ENCODE results near the gene SRP19.
"Not testable (repeated sequence)": the region's sequence is repeated elsewhere in the genome, so short reads cannot be mapped to it uniquely, and the experiment has no call there.

Gene SRP19

GRCh38 chr5:112870966-112871365 lies 9.9 kb downstream of the SRP19 start:
- no peak for DNase-seq (ENCODE audit: low spot score)

DNA sequence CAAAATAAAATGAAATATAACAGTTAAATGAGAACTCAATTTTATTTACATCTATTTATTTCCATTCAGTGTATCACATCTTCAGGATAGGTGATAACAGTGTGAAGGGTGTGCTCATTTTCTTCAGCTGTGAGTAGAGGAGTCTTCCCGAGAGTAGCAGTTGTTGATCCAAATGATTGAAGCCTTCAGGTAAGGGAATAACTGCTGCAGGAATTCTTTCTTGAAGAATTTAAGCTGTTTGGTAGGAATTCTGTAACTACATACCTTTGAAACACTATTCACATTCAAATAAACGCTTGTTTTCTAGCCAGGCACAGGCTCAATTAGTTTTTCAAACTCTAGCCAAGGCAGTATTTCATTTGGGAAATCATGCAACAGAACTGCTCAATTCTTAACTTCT lies 15.3 kb downstream of the SRP19 start:
- no peak for DNase-seq (ENCODE audit: low spot score)

DNA sequence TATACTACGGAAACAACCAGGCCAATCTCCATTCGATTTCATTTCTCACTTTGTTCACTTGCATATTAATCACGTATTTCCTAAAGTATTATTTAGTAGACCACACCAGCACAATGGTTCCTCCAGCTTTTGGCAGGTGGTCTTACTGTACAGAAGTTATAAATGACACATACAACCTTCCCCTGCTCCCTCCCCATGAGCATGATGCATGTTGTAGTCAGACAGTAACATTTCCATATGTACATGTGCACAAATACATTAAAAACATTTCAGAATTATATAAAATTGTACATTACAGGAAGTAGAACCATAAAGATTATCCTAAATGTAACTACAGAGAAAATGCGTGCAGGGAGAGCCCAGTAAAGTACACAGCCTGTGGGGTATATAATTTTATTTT lies 17.0 kb downstream of the SRP19 start:
- no peak for DNase-seq (ENCODE audit: low spot score)

GRCh38 chr5:112878760-112879159 lies 17.7 kb downstream of the SRP19 start:
- DNase-seq (ENCODE audit: low spot score), result no peak

- no peak for DNase-seq (ENCODE audit: low spot score)
Observed at GRCh38 chr5:112880219-112880964, 19.3 kb downstream of the SRP19 start.

GRCh38 chr5:112883192-112883591 lies 22.1 kb downstream of the SRP19 start:
- DNase-seq (ENCODE audit: low spot score), result no peak

DNA sequence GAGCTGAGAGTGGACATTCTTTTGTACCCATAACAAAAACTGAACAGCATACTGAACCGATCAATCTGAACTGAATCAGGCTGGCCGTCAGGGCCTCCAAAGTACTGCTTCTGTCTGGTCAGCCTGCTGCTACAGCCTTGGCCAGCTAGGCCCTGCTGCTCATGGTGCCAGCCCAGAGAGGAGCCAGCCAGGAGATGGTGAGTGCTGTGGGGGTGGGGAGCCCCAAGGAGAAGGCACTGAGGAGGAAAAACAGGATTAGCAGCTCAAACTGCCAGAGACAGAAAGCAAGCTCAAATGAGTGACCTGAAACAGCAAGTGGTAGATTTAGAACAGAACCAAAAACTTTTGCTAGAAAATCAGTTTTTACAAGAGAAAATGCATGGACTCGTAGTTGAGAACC lies 23.9 kb downstream of the SRP19 start:
- peak; percentile 53 for DNase-seq (ENCODE audit: low spot score)

GRCh38 chr5:112886975-112887374 lies 25.9 kb downstream of the SRP19 start:
- no peak for DNase-seq (ENCODE audit: low spot score)

GRCh38 chr5:112892066-112892465 lies 31.0 kb downstream of the SRP19 start:
- DNase-seq (ENCODE audit: low spot score), result not testable (repeated sequence)

GRCh38 chr5:112892776-112893175 lies 31.7 kb downstream of the SRP19 start:
- DNase-seq (ENCODE audit: low spot score), result no peak

DNA sequence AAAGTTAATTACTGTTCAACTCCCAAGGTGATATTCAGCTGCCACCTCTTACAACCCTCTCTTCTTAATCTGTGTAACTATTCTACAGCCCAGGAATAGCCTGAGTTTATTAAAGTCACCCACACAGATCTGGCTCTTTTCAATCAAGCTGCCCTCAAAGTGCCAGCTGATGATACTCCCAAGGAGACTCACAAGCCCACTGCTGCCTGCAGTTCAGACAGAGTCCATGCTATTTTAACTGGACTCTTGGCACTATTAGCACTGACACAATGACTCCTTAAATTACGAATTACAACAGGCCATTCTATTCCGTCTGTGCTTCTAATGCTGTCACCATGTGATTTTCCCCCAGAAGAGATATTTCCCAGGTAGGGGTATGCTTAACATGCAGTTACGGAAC lies 34.6 kb downstream of the SRP19 start:
- peak; percentile 28 for DNase-seq (ENCODE audit: low spot score)

DNA sequence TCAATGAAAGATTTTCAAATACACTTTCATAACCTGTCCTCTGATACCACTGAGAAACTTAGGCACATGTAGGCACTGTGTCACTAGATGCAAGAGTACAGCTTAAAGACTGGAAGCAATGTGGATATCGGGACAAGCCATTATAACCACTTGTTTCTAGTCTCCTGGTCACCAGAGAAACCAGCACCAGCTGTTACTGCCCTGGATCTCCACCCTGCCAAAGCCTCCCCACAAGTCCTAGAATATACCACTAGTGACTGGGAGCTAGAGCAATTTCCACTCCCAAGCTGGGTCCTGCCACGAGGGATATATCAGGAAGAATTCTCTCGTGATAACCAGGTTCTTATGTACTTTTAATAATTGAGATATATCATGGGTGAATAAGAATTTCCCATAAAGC lies 41.5 kb downstream of the SRP19 start:
- DNase-seq (ENCODE audit: low spot score), result no peak

GRCh38 chr5:112904996-112905395 lies 43.9 kb downstream of the SRP19 start:
- not testable (repeated sequence) for DNase-seq (ENCODE audit: low spot score)

GRCh38 chr5:112906637-112907036 lies 45.5 kb downstream of the SRP19 start:
- DNase-seq (ENCODE audit: low spot score), result no peak

DNA sequence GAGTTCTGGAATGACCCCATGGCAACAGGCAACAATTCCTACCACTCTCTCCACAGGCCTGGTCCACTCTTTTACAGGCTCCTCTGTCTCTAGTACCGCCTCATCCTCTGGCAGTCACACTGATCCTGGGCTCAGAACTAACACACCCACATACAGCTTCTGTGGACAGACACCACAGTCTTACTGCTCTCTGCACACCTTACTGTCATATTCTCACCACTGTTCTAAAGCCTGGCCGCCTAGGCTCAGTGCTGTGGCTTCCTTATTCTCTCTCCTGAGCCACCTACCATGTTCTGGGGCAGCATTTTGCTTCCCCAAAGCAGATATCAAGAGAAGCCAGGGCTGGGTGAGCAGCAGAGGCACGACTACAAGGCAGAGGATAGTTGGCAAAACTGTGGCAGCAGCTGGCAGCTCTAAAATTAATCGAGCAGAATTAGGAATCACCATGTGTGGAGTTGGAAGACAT lies 46.1 kb downstream of the SRP19 start:
- no peak for DNase-seq (ENCODE audit: low spot score)

DNA sequence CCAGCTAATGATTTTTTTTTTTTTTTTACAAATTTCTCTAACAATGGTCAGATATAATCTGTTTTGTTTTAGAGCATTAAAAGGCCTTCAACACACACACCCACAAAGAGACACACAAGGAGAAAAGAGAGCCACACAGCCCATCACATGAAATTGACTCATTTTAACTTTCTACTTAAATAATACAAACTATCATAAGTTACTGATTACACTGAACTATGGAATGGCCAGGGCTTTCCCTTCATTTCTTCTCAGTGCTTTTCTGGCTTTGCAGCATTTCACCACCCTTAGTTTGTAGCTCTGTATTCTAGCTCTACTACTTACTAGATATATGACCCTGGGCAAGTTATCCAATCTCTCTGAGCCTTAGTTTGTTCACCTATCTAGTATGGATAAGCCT lies 47.8 kb downstream of the SRP19 start:
- DNase-seq (ENCODE audit: low spot score), result no peak

GRCh38 chr5:112910529-112910928 lies 49.4 kb downstream of the SRP19 start:
- no peak for DNase-seq (ENCODE audit: low spot score)

DNA sequence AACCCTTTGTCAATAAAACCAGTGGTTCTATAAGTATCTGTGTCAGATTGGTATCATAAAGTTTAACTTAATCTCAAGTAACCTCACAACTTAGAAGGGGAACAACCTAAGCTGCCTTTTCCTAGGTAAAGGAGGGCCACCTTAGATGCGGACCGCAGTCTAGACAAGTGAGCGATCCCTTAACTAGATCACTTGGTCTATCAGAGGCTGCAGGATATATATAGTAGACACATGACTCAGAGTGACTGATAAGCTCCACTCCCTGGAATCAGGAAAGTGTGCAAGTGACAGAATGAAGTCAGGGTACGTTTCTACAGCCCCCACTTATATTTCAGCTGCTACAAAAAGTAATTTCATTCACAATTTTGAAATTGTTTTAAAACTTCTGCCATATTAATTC lies 53.5 kb downstream of the SRP19 start:
- no peak for DNase-seq (ENCODE audit: low spot score)

DNA sequence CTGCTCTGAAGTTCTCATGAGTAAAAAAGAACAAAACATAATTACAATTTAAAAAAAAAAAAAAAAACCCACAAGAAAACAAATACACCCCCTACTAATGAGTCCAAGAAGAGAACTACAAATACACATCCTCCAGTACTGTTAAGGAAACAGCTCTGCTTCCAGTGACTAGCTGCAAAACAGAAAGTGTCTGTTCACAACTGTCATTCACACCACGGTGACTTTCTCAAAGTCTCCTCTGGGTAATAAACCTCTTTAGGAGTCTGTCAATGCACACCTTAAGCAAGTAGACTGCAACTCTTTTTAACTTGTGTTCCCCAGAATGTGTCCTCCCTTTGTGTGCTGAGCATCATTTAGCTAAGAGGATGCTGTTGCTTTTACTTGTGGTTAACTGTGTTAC lies 54.7 kb downstream of the SRP19 start:
- no peak for DNase-seq (ENCODE audit: low spot score)

GRCh38 chr5:112917453-112917995 lies 56.4 kb downstream of the SRP19 start:
- DNase-seq (ENCODE audit: low spot score), result no peak

DNA sequence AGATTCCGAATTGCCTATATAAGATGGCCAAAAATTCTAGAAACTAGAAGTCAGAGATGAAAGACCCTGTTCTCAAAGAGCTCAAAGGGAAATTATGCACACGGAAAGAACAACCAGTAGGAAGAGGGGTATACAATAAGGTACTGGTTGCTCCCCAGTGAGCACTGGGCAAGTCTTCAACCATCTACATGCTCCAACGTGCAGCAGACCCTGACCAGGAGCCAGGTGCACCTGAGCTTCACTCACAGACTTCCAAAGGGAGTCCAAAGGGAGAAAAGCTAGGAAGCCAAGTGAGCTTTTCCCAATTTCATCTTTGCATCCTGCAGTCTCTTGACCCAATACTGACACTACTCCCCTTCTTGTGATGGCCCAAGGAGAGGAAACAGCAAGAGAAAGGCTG lies 57.0 kb downstream of the SRP19 start:
- no peak for DNase-seq (ENCODE audit: low spot score)

GRCh38 chr5:112918679-112919078 lies 57.6 kb downstream of the SRP19 start:
- no peak for DNase-seq (ENCODE audit: low spot score)

Data from putamen (tissue), 1 donor.